Measurements from ENCODE around the gene GOLGA8J.
"Not testable (repeated sequence)": the region's sequence is repeated elsewhere in the genome, so short reads cannot be mapped to it uniquely, and the experiment has no call there.

GOLGA8J gene

GRCh38 chr15:30082655-30083054, at the start of gene GOLGA8J:
Gene GOLGA8J, plus strand, starts transcription at chr15:30082955. Its CDS starts 98 bp downstream, at chr15:30083053.
- DNase-seq: not testable (repeated sequence)

GRCh38 chr15:30033211-30033610, 49.5 kb upstream of the GOLGA8J start:
- DNase-seq: no peak

- no peak for DNase-seq
These were observed 49.0 kb upstream of the GOLGA8J start for GRCh38 chr15:30033763-30034162.

GRCh38 chr15:30036036-30036703, 46.6 kb upstream of the GOLGA8J start:
- no peak for DNase-seq

GRCh38 chr15:30038667-30039523, 43.9 kb upstream of the GOLGA8J start:
- DNase-seq: no peak

GRCh38 chr15:30041868-30042267, 40.9 kb upstream of the GOLGA8J start:
- DNase-seq: no peak

- no peak for DNase-seq
These were observed 40.2 kb upstream of the GOLGA8J start for GRCh38 chr15:30042556-30042955.

- no peak for DNase-seq
These were observed 39.5 kb upstream of the GOLGA8J start for GRCh38 chr15:30043211-30043655.

- no peak for DNase-seq
These were observed 38.4 kb upstream of the GOLGA8J start for GRCh38 chr15:30044377-30044776.

GRCh38 chr15:30044826-30045225, 37.9 kb upstream of the GOLGA8J start:
- not testable (repeated sequence) for DNase-seq

GRCh38 chr15:30045248-30046041, 37.3 kb upstream of the GOLGA8J start:
- not testable (repeated sequence) for DNase-seq

GRCh38 chr15:30046430-30046829, 36.3 kb upstream of the GOLGA8J start:
- no peak for DNase-seq

- no peak for DNase-seq
These were observed 27.2 kb upstream of the GOLGA8J start for GRCh38 chr15:30055604-30056003.

- DNase-seq: no peak
These were observed 26.6 kb upstream of the GOLGA8J start for GRCh38 chr15:30056166-30056565.

- no peak for DNase-seq
These were observed 23.0 kb upstream of the GOLGA8J start for GRCh38 chr15:30059771-30060170.

- no peak for DNase-seq
These were observed 19.9 kb upstream of the GOLGA8J start for GRCh38 chr15:30062881-30063280.

- no peak for DNase-seq
These were observed 18.8 kb upstream of the GOLGA8J start for GRCh38 chr15:30063835-30064546.

- DNase-seq: no peak
These were observed 17.5 kb upstream of the GOLGA8J start for GRCh38 chr15:30065025-30065801.

- DNase-seq: no peak
These were observed 14.4 kb upstream of the GOLGA8J start for GRCh38 chr15:30068326-30068725.

- no peak for DNase-seq
These were observed 10.1 kb upstream of the GOLGA8J start for GRCh38 chr15:30072630-30073029.

GRCh38 chr15:30073915-30074314, 8.8 kb upstream of the GOLGA8J start:
- DNase-seq: no peak

GRCh38 chr15:30080816-30081215, 1.9 kb upstream of the GOLGA8J start:
- DNase-seq: not testable (repeated sequence)

All from NCI-H1048 (cell line).